A204.1 (cell line): ENCODE data around the gene CCL3.
"Not testable (repeated sequence)": the region's sequence is repeated elsewhere in the genome, so short reads cannot be mapped to it uniquely, and the experiment has no call there.

ENCODE experiments used
- FAIRE-seq: peaks from 2 replicates; lab custom pipeline; 2012; peaks lifted over from hg19 to GRCh38; lab: Jason Lieb, UNC

Gene CCL3

DNA sequence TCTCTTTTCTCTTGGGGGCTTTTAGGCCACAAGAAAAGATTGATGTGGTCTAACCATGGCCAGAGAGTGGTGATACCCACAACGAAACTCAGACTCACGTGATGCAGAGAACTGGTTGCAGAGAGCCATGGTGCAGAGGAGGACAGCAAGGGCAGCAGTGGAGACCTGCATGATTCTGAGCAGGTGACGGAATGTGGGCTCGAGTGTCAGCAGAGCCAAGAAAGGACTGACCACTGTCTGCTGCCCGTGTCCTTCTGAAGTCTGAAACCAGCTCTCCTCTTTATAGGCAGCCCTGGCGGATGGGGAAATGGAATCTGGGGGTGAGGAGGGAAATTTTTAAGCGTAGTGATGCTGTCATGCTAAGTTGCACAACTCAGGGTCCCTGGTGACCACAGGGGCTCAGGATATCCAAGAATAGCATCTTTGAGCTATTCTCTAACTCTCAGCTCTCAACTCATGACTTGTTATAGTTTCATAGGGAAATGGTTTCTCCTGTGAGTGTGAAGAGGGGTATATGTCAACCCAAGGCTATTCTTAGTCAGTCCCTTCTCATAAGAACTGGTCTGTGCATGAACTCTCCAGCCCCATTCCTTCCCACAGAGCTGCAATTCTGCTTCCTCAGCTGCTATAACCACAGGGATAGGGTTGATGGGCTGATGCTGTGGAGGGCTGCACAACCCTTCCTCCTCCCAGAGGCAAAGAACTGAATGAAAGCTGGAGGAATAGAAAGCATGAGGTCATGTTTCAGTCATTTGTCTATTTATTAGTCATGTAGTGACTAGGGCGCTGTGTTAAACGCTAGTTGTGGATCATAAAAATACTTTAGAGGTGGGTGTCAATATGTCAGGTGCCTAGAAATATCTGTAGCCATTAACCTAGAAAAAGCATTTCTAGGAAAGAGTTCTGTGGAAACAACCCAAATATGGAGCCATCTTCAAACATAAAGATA is at the start of gene CCL3:
TSS of gene CCL3 (minus strand) at position 256 of the 949 bp plus-strand sequence. CDS start at position 171, 85 bp downstream.
- FAIRE-seq: no peak

DNA sequence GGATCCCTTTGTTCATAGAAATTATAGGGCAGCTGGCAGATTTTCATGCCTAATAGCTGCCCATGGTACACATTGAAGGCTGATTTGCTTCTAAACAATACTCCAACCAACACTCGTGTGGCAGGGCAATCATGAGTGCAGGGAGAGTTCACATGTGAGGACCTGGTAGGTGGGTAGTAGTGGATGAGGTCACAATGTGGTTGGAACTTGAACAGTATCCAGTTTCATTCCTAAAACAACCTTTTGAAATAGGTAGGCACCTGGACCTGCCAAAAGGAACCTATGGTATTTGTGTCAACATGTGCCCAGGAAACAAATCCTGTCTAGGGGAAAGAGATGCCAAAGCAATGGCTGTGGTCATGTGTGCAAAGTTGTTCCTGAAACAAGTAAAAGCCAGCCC is 46.5 kb upstream of the CCL3 start:
- no peak for FAIRE-seq

DNA sequence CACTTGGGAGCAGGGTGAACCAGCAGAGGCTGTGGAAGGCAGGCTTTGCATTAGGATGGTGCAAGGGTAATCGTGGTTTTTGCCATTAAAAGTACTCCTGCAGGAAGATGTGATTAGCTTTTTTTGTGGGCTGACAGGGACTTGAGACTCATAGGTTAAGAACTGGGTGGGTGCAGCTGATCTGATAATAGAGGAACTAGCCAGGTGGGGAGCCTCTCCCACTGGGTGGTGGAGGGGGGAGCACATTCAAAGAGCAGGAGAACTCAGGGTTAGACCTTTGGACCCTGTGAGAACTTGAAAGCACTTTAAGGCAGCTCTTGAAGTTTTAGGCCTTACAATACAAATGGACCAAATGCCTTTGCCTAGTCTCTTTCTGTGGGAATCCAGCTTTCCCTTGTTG is 46.1 kb upstream of the CCL3 start:
- no peak for FAIRE-seq

DNA sequence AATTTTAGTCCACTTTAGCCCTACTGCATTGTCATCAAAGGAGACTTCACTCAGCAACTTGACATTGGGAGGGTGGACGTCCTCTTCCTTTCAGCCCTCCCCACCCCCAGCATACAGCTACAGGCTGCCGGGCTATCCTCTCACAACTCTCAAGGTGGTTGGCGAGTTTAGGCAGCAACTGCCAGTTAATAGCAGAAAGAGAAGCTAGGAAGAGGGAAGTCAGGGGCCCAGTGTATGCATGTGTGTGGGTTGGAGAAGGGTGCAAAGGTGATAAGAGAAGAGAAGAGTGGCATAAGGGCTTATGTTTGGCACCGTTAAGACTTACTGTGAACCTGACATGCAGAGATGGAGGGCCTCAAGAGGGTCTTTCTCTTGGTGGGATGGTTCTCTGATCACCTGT is 45.5 kb upstream of the CCL3 start:
- no peak for FAIRE-seq

DNA sequence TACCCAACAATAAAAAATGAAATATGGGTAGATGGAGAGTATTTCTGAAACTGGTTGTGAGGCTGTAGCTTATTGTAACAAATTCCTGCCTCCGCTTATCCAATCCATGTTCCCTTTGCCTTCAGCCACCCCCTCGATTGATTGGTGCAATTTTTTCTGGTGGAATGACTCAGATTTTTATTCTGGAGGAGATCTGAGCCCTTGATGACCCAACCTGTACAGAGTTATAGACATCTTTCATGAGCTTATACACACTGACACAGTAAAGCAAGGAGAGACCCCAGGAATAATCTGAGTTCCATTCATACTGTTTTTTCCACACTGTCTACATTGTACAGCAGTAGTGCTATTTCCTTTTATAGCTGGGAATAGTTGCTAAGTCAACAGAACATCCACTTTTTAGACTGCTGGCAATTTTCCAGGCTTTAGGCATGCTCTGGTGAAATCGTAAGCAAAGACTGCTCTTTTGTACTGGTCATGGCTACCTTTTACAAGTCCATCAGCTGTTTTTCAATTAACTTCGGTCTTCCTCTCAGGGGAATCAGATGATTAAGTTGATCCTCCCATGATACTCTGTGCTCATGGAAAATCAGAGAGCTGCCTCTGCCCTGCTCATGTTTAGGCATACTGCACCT is 43.8 kb upstream of the CCL3 start:
- FAIRE-seq: no peak

DNA sequence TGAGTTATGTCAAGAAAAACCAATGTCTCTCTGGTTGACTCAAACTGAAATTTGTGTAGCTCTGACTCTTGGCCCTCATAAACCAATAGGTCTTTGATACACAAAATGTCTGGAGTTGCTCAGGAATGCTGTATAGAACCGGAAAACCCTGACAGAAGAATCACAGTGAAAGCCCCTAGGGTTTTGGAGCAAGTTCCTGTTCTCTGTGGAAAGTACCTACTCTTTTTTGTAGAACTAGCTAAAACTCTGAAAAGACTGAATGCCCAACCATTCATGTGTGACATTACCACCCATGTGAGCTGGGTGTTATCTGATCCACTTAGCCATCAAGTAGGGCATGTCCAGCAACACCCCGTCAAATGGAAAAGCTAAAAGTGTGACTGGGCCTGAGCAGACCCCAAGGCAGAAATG is 42.5 kb upstream of the CCL3 start:
- FAIRE-seq: no peak

DNA sequence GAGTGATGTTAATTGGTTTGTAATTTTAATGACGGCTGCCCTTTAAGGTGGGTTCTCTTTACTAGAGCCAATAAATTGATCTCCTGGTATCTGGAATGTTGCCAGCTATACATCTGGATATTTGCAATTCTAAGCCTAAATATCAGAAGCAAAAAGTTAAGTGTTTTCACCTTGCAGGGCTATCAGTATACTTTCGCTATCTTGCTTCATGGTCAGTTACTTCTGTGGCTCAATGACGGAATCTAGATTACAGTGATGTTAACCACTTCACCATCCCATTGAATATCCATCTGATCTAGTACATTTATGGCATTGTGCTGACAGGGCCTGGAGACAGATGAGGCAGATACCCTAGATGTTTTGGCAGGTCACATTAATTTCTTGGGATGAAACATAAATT is 42.0 kb upstream of the CCL3 start:
- no peak for FAIRE-seq

DNA sequence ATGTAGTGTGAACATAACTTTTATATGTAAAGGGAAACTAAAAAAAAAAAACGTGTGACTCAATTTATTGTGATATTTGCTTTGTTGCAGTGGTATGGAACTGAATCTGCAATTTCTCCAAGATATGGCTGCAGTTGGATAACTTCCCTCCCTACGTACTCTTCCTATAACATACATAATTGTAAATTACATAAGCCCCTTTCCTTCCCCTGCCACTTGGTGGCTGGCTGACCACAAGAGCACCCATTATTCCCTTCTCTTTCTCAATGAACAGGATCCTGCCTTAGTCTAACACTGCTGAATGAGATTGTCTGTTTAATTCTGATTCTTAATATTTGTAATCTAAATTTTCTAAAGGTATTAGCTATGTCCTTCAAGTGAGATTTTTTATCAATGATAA is 41.5 kb upstream of the CCL3 start:
- no peak for FAIRE-seq

DNA sequence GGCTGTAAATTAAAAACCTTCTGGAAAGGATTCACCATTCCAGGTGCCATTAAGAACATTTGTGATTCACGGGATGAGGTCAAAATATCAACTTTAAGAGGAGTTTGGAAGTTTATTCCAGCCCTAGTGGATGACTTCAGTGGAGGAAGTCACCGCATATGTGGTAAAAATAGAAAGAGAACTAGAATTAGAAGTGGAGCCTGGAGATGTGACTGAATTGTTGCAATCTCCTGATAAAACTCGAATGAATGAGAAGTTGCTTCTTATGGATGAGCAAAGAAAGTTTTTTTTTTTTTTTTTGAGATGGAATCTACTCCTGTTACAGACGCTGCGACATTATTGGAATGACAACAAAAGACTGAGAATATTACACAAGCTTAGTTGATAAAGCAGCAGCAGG is 40.4 kb upstream of the CCL3 start:
- no peak for FAIRE-seq

DNA sequence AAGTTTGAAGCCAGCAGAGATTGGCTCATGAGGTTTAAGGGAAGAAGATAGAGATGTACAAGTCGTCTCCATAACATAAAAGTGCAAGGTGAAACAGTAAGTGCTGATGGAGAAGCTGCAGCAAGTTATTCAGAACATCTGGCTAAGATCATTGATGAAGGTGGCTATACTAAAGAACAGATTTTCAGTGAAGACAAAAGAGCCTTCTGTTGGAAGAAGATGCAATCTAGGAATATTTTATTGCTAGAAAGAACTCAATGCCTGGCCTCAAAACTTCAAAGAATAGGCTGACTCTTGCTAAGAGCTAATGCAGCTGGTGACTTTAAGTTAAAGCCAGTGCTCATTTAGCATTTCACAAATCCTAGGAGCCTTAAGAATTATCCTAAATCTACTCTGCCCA is 39.7 kb upstream of the CCL3 start:
- FAIRE-seq: no peak

DNA sequence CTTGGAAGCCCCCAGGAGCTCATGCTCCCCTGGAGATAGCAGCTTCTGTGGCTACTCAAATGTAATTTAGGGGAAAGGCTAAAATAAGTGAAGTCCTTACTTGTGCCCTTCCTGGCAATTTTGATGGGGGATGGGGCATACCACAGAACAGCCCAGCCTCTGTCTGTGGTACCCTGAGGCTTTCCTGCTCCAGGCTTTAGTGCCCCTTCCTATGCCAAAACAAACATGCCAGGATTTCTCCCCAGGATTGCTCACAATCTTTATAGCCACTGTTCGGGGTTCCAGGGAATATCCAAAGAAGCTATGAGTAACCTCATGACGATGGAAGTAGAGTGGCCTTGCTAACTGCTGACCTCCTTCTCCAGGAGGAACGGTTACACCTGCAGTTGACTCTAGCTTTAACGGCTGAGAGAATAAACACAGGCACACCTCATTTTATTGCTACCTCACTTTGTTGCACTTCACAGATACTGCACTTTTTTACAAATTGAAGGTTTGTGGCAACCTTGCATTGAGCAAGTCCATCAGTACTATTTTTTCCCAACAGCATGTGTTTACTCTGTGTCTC is 38.6 kb upstream of the CCL3 start:
- no peak for FAIRE-seq

DNA sequence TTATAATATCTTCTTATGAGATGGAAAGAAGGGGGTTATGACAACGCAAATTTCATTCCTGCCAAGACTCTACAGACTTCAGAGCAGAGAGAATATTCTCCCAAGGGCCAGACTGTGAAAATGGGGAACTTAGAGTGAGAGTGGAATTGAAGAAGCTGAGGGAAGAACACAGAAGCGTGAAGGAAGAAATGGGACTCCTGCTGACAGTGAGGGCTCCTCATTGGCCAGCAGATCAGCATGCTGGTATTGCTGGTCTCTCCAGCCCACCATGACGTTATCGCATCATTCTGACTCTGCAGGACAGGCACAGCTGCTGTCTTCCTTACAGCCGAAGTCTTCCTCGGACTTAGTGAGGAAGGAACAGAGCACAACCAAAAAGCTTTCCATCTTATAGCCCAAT is 38.0 kb upstream of the CCL3 start:
- FAIRE-seq: no peak

DNA sequence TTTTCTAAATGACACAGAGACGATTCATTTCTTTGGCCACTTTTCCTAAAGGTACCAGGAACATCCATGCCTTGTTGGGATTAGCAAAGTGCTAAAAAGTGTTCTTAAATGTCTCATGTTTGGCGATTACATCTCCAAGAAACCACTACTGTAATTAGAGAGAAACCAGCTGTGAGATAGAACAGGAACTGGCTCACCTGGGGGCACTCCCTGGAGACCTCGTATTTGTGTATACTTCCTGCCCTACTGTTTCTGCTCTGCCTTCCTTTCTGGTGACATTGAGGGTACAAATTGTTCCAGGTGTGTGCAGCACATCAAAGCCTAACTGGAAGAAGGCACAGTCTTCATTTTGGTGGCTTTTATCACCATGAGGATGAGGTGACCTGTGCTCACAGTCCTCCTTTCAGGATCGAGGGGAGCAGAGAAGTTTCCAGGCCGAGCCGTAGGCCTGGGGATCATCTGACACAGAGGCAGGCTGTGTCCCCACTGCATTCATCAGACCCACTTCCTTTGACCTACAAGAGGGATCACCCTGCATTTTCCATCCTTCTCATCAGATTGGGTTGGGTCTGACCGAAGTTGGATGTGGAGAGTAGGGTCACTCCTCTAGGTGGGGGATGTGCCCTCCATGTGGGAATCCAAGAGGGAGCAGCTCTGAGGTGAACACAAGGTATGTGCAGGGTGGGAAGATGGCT is 37.4 kb upstream of the CCL3 start:
- no peak for FAIRE-seq

DNA sequence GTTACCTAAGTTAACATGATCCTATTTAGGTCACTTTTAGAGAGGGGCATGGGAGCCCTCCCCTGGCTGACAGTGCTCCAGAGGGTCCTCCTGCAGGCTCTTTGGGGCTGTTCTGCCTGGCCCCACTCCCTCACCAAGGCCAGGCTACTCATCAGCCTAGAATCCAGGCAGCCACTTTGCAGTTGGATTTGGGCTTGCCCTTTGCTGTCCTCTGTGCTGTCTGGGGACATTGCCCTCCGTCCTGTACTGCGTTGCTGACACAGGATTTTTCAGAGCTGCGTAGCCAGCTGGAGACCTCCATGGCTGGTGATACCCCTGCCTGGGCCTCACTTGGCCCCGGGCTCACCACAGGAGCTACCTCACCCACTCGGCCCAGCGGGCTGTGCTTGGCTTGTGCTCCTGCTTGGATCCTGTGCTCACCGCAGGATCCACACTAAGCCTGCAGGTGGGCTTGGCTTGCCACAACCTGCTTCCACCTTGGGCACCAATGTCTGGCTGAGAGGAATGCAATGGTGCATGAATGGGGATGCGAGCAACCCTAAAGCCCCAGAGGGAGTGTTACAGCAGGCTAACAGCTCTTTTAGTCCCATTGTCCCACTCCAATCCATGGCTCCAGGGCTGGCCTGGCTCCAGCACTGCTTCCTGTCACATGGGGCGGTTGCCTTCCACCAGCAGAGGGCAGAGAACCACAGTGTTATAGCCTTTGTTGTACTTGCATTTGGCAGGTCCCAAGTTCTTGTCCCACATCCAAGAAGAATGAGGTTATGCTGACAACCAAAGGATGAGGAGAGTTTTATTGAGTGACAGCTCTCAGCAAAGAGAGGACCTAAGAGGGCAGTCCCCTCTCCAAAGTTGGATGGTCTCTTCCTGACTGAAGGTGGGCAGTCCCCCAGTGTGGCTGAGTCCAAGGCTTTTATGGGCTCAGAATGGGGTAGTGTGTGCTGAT is 35.2 kb upstream of the CCL3 start:
- no peak for FAIRE-seq

DNA sequence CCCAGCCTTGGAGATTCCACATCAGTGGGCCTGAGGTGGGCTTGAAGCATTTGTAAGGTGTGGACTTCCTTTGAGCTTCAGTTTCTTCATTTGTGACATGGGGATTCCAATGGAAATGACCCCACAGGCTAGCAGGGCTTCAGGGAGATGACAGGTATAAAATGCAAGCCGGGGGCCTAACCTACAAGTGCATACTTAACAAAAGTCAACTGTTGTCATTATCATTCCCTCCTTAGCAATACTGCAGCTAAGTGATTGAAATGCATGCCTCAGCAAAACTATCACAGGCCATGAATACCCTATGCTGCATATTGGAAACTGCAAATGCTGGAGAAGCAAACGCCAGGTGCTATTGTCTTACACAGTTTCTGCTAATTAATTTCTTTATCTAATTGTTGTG is 33.5 kb upstream of the CCL3 start:
- FAIRE-seq: no peak

DNA sequence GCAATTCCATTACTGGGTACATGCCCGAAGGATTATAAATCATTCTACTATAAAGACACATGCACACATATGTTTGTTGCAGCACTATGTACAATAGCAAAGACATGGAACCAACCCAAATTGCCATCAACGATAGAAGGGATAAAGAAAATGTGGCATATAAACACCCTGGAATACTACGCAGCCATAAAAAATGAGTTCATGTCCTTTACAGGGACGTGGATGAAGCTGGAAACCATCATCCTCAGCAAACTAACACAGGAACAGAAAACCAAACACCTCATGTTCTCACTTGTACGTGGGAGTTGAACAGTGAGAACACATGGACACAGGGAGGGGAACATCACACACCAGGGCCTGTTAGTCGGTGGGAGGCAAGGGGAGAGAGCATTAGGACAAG is 31.2 kb upstream of the CCL3 start:
- not testable (repeated sequence) for FAIRE-seq

DNA sequence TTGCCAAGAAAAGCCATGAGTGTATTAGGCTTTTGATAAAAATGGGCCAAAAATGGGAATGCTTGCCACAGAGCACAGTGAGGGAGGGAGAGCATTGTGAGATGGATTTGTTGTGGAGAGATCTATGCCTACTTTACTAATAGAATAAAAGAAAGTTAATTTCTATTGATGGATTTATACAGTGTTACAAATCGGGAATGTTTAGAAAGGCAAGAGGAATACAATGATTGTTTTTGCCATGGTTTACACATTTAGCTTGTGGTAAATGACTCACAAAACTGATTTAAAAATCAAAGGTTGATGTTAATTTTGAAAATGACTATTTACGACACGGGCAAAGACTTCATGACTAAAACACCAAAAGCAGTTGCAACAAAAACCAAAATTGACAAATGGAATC is 30.3 kb upstream of the CCL3 start:
- FAIRE-seq: no peak

DNA sequence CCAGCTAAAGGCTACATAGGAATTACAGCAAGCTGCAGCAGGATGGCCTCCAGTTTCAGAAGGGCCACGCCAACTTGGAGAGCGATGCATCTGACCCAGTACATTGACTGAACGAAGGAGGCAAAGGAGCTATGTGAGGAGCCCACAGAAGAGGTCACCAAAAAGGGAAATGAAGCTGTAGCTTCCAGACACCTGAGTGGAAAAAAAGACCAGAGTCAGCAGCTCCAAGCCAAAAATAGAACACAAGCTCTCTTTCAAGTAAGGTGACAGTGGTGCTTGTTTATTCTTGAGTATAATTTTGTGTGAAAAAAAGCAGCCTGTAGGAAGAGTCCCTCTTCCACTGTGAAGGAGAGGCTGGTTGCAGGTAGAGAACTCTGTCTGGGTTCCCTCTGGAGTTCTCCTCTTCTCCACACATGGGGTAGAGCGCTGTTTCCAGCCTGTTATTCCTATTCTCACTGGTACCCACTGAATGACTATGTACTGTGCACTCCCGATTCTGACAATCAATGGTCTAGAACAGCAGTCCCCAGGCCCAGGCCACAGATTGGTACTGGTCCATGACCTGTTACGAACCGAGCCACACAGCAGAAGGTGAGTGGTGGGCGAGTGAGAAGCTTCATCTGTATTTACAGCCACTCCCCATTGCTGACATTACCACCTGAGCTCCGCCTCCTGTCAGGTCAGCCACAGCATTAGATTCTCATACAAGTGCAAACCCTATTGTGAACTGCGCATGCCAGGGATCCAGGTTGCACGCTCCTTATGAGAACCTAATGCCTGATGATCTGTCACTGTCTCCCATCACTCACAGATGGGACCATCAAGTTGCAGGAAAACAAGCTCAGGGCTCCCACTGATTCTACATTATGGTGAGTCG is 28.8 kb upstream of the CCL3 start:
- FAIRE-seq: no peak

DNA sequence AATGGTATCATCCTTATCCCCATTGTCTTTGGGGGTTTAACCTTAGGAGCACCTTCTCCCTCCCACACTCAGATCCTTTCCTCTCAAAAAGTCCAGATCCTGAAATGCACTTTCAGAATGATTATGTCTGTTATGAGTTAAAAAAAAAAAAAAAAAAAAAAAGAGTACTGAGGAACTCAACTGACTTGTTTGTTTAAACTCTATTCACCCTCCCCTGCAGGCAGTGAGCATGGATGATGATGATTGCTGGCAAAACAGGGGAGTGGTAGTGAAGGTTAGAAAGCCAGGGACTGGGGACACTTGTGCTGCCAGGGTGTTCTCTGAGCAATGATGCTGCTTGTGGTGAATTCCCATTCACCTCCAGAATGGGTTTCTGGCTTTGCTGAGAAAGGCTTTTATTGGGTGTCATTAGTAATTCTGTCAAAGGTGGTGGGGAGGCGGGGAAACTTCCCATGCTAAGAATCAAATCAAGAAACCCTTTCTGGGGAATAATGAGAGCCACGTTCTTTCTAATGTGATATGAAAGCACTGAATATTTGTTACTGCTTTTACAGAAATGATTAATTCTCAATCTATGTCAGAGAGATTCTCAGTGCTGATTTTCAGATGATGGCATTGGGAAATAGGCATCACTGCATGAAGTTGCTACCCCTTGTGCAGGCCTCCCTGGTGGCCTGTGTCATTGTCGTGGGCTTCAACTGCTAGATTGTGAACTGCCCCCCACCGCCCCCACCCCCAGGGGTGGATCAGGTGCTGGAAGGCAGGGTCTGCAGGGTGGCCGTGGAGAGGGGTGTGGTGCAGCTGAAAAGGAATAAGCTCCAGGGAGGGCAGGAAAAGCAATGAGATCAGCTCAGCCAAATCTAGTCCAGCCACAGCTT is 27.8 kb upstream of the CCL3 start:
- FAIRE-seq: no peak

DNA sequence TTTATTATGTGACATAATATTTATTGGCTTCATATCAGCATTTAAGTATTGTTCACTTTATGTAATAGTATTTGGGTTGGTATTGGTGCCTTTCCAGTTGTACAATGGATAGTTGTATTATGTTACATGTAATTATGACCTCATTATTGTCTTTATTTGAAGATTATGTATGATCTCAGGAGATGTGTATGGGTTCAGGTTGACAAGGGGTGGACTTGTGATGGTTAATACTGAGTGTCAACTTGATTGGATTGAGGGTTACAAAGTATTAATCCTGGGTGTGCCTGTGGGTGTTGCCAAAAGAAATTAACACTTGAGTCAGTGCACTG is 25.7 kb upstream of the CCL3 start:
- FAIRE-seq: not testable (repeated sequence)
